ENCODE results near the gene HOXB6. TPM values are rescaled to one million over a fixed set of nuclear protein-coding genes. Genes with fewer than 3 reads are reported as not detected.

The HOXB6 gene
- total RNA-seq: not detected in 2 replicates

DNA sequence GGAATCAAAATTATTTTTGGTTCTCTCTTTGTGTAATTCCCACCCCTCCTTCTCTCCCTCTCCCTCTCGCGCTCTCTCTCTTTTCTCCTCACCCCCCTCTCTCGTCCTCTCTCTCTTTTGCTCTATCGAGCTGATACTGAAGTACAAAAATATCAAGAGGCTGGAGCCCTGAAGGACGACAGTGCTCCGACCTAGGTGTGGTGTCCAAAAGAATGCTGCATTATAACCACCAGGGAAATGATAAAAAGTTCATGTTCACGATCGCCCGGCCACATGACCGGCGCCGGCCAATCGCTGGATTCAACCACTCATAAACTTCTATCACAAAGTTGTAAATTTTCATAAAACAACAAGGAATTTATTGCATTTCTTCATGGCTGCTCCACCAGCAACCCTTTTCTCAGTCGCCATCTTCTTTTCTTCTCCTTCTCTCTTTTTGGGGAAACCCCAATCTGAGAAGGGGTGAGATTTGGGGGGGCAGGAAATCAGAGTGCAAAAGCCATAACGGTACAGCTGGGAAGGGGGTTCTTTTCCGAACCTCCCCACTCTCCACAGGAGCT is at the start of gene HOXB6:
HOXB6 (minus strand) TSS at position 217 of the 560 bp plus-strand sequence. CDS start 6,836 bp downstream, outside the sequence.

GRCh38 chr17:48626245-48627117 is 21.7 kb upstream of the HOXB6 start, which contains the start of gene HOXB9:
HOXB9 (minus strand) TSS chr17:48626358; CDS start chr17:48626269, 89 bp downstream.

DNA sequence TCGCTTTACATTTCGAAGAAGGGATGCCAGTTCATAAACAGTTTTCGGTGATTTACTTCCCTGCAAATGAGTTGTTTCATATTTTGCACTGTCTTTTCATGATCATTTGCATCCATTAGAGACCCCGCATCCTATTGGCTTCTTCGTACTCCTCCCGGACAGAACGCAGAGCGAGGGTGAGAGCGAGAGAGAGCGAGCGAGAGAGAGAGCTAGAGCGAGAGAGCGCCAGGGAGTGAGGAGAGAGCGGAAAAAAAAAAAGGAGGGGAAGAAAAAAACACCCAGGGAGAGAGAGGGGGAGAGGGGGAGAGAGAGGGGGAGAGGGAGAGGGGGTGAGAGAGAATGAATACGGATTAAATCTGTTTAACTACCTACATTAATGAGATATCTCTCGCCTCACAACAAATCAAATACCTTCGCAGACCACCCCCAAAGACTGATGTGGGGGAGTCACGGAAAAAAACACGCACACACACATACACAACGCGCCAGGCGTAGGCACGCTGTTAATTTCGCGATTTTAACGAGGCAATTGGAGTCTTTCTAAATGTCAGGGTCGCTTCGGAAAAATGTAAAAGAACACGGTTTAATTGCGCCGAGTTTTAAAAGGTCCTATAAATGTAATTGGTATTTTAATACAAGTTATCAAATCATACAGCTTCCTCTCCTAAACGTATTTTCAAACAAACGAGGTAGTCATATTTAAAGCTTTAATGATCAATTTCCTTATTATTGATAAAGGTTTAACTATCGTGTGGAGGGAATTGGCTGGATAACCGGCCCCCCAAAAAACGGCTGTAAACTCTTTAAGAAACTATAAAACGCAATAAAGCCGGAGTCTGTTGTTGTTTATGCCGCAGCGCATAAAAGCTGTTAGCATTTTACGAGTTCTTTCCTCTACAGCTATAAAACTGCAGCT is 10.5 kb upstream of the HOXB6 start, which contains the start of gene HOXB8:
HOXB8 (minus strand) TSS at position 246 of the 916 bp plus-strand sequence. CDS start 588 bp downstream, outside the sequence.

GRCh38 chr17:48610282-48611211 is 5.8 kb upstream of the HOXB6 start, which contains the start of gene HOXB7:
HOXB7 (minus strand) TSS chr17:48611017; CDS start chr17:48610918, 99 bp downstream.

GRCh38 chr17:48593126-48593829 is 11.5 kb downstream of the HOXB6 start, which contains the start of gene HOXB5:
HOXB5 (minus strand) TSS chr17:48593779; CDS start chr17:48593682, 97 bp downstream.

GRCh38 chr17:48589831-48590606 is 14.8 kb downstream of the HOXB6 start, which contains the start of gene HOXB3:
HOXB3 (minus strand) TSS chr17:48590241; CDS start chr17:48552474, 37,767 bp downstream.

DNA sequence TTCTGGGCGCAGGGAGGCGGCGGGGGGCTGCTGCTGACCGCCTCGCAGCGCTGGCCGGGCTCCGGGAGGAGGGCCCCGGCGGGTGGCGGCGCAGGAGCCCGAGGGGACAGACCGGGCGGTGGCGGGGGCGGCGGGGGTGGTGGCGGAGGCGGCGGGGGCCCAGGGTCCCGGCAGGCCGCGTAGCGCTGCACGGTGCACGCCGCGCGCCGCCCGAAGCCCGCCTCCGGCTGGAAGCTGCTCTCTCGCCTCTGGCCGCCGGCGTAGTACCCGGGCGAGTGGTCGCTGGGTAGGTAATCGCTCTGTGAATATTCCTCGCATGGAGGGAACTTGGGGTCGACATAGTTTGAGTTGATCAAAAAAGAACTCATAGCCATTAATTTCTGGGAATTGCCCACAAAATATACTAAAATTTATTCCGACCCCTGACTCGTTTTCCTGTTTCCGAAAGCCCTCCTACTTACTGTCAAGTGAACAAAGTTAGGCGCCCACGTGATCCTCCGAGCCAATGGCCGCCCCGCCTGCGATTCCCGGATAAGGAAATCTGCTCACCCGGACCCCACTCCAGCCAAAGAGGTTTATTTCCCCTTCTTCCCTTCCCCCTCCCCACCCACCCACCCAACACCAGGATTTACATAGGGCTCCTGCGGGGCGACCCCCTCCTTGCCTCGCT is 26.7 kb downstream of the HOXB6 start, which contains the start of gene HOXB4:
HOXB4 (minus strand) TSS at position 405 of the 670 bp plus-strand sequence; CDS start at position 374, 31 bp downstream.

Small RNAs within 50 kb of the gene (small RNA-seq; reads per million reads assigned to genes)
- not detected for gene MIR196A1

Other genes starting within 250 kb of the HOXB6 start
- not detected in 2 replicates for gene SKAP1, start 174.8 kb downstream of the HOXB6 start, total RNA-seq
- not detected in 2 replicates for gene HOXB1, start 74.0 kb downstream of the HOXB6 start, total RNA-seq
- gene HOXB2, start 59.9 kb downstream of the HOXB6 start, total RNA-seq: 7.8 and 9.8 TPM in 2 replicates
- 0.43 and 0.79 TPM in 2 replicates for gene HOXB4, start 26.6 kb downstream of the HOXB6 start, total RNA-seq
- gene HOXB3, start 14.7 kb downstream of the HOXB6 start, total RNA-seq: 2.2 and 7.1 TPM in 2 replicates
- gene HOXB5, start 11.2 kb downstream of the HOXB6 start, total RNA-seq: not detected in 2 replicates
- 0.65 and 0.79 TPM in 2 replicates for gene HOXB7, start 6.0 kb upstream of the HOXB6 start, total RNA-seq
- gene HOXB8, start 10.3 kb upstream of the HOXB6 start, total RNA-seq: not detected in 2 replicates
- gene HOXB9, start 21.4 kb upstream of the HOXB6 start, total RNA-seq: not detected in 2 replicates
- gene PRAC1, start 117.5 kb upstream of the HOXB6 start, total RNA-seq: not detected in 2 replicates
- gene PRAC2, start 118.2 kb upstream of the HOXB6 start, total RNA-seq: not detected in 2 replicates
- gene HOXB13, start 123.8 kb upstream of the HOXB6 start, total RNA-seq: not detected in 2 replicates
- gene TTLL6, start 212.2 kb upstream of the HOXB6 start, total RNA-seq: not detected in 2 replicates
- 41.6 and 53.0 TPM in 2 replicates for gene CALCOCO2, start 226.0 kb upstream of the HOXB6 start, total RNA-seq